Measurements from ENCODE around the gene PRR23A. TPM values are rescaled to one million over a fixed set of nuclear protein-coding genes. Genes with fewer than 3 reads are reported as not detected.
"Not testable (repeated sequence)": the region's sequence is repeated elsewhere in the genome, so short reads cannot be mapped to it uniquely, and the experiment has no call there.

PRR23A gene
- total RNA-seq, 1 donor from 2014 or later: not detected

DNA sequence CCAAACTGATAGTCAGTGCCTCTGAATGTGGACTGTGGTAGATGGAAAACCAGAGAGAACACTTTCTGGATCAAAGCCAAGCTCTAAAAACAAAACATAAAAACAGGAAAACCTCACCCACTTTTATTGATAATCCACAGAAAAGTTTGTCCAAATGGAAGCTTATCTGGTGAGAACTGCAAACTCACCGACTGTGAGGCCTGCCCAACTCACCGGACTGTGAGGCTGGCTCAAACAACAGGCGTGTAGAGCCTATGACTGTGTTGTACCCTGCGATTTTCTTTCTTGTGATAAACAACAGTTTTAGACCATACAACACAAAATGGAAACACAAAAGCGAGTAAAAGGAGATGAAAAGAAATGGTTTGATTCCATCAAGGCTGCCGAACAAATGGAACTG is 31.4 kb upstream of the PRR23A start:
- FAIRE-seq (no peak), DNase-seq (ENCODE audit: low read depth) (no peak)
- Histone ChIP-seq H3K27me3 (ENCODE audit: insufficient read depth, low read length) (no peaks in the 10 kb centered on the region), H3K27ac (ENCODE audit: low read depth, low read length) (no peak overlapping the region), H3K4me1 (ENCODE audit: insufficient read depth, low read length) (no peaks in the 10 kb centered on the region), H3K9me3 (ENCODE audit: insufficient read depth, low read depth, low read length) (no peaks in the 10 kb centered on the region), H3K9ac (ENCODE audit: low read length) (no peak overlapping the region), H3K36me3 (ENCODE audit: insufficient read depth, low read length) (no peaks in the 10 kb centered on the region), H2AFZ (ENCODE audit: low read depth, low read length) (no peak overlapping the region), H3K4me3 (ENCODE audit: insufficient read depth, low read depth, low read length) (no peak overlapping the region), H3K4me2 (ENCODE audit: low read length) (no peak overlapping the region), H4K20me1 (ENCODE audit: insufficient read depth, low read length) (no peaks in the 10 kb centered on the region), H3K79me2 (ENCODE audit: insufficient read depth, low read length) (no peaks in the 10 kb centered on the region)
- Mint-ChIP-seq H3K9me3 (ENCODE audit: unreplicated experiment) (no peaks in the 10 kb centered on the region), H3K36me3 (ENCODE audit: low read depth, unreplicated experiment) (no peaks in the 10 kb centered on the region), H3K4me1 (ENCODE audit: low read depth, unreplicated experiment) (no peaks in the 10 kb centered on the region), H3K4me3 (ENCODE audit: unreplicated experiment) (no peak overlapping the region), H3K27me3 (ENCODE audit: low read depth, unreplicated experiment) (peaks cover 7% of the 10 kb centered on the region), H3K27ac (ENCODE audit: unreplicated experiment) (no peak overlapping the region)
- TF ChIP-seq EZH2 (IDR thresholded peaks at IDR 0.05; ENCODE audit: insufficient read depth, low read length): no peak
- TF ChIP-seq, protein P1, sequence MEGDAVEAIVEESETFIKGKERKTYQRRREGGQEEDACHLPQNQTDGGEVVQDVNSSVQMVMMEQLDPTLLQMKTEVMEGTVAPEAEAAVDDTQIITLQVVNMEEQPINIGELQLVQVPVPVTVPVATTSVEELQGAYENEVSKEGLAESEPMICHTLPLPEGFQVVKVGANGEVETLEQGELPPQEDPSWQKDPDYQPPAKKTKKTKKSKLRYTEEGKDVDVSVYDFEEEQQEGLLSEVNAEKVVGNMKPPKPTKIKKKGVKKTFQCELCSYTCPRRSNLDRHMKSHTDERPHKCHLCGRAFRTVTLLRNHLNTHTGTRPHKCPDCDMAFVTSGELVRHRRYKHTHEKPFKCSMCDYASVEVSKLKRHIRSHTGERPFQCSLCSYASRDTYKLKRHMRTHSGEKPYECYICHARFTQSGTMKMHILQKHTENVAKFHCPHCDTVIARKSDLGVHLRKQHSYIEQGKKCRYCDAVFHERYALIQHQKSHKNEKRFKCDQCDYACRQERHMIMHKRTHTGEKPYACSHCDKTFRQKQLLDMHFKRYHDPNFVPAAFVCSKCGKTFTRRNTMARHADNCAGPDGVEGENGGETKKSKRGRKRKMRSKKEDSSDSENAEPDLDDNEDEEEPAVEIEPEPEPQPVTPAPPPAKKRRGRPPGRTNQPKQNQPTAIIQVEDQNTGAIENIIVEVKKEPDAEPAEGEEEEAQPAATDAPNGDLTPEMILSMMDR (IDR thresholded peaks at IDR 0.05; ENCODE audit: insufficient read depth, low read depth, low read length): no peak

DNA sequence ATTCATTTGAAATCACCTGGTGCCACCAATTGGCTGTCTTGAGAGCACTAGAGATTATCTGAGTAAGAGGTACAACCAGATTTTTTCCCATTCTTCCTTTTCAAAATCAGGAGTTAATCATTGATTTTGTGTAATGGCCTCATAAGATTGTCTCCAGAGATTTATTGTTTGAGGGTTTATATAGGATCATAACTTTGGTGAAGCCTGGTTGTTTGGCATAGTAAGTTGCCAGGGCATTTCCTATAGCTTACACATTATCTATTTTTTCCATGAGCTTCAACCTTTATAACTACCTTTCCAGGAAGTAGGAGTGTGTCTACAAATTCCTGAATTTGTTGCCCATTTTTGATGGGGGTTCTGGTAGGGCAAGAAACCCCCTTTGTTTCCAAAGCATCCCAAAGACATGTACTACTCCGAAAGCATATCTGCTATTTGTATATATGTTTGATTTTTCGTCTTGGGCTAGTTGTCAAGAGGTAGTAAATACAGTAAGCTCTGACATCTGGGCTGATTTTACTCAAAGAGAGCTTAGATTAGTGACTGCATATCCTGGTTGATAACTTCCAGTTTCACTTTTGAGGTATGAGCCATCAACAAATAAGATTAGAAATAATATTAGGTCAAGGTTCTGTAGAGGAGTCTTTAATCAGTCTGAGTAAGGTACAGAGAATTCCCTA is 26.4 kb upstream of the PRR23A start:
- TF ChIP-seq, protein P1 (IDR thresholded peaks at IDR 0.05; ENCODE audit: insufficient read depth, low read depth, low read length): no peak
- TF ChIP-seq EZH2 (IDR thresholded peaks at IDR 0.05; ENCODE audit: insufficient read depth, low read length): no peak
- Histone ChIP-seq H2AFZ (ENCODE audit: low read depth, low read length) (no peak overlapping the region), H3K27me3 (ENCODE audit: insufficient read depth, low read length) (no peaks in the 10 kb centered on the region), H3K36me3 (ENCODE audit: insufficient read depth, low read length) (no peaks in the 10 kb centered on the region), H3K4me3 (ENCODE audit: insufficient read depth, low read depth, low read length) (no peak overlapping the region), H3K27ac (ENCODE audit: low read depth, low read length) (no peak overlapping the region), H3K4me1 (ENCODE audit: insufficient read depth, low read length) (no peaks in the 10 kb centered on the region), H3K79me2 (ENCODE audit: insufficient read depth, low read length) (no peaks in the 10 kb centered on the region), H4K20me1 (ENCODE audit: insufficient read depth, low read length) (no peaks in the 10 kb centered on the region), H3K4me2 (ENCODE audit: low read length) (no peak overlapping the region), H3K9ac (ENCODE audit: low read length) (no peak overlapping the region), H3K9me3 (ENCODE audit: insufficient read depth, low read depth, low read length) (no peaks in the 10 kb centered on the region)
- DNase-seq (ENCODE audit: low read depth) (no peak), FAIRE-seq (no peak)
- Mint-ChIP-seq H3K4me1 (ENCODE audit: low read depth, unreplicated experiment) (no peaks in the 10 kb centered on the region), H3K36me3 (ENCODE audit: low read depth, unreplicated experiment) (no peaks in the 10 kb centered on the region), H3K27ac (ENCODE audit: unreplicated experiment) (no peak overlapping the region), H3K9me3 (ENCODE audit: unreplicated experiment) (peaks cover 9% of the 10 kb centered on the region), H3K4me3 (ENCODE audit: unreplicated experiment) (no peak overlapping the region), H3K27me3 (ENCODE audit: low read depth, unreplicated experiment) (peaks cover 11% of the 10 kb centered on the region)

DNA sequence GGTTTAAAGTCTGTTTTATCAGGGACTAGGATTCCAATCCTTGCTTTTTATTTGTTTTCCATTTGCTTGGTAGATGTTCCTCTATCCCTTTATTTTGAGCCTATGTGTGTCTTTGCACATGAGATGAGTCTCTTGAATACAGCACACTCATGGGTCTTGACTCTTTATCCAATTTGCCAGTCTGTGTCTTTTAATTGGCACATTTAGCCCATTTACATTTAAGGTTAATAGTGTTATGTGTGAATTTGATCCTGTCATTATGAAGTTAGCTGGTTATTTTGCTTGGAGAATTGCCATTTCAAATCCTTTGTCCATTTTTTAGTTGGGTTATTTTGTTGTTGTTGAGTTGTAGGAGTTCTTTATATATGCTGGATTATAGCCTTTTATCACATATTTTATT is 24.5 kb upstream of the PRR23A start:
- H4K20me1 ChIP-seq (ENCODE audit: insufficient read depth, low read length); H3K4me2 ChIP-seq (ENCODE audit: low read length); H3K4me1 Mint-ChIP-seq (ENCODE audit: low read depth, unreplicated experiment); H3K27ac ChIP-seq (ENCODE audit: low read depth, low read length); FAIRE-seq; H3K4me1 ChIP-seq (ENCODE audit: insufficient read depth, low read length); H3K27me3 Mint-ChIP-seq (ENCODE audit: low read depth, unreplicated experiment); H3K9ac ChIP-seq (ENCODE audit: low read length); H3K36me3 ChIP-seq (ENCODE audit: insufficient read depth, low read length); H3K4me3 ChIP-seq (ENCODE audit: insufficient read depth, low read depth, low read length); H3K27ac Mint-ChIP-seq (ENCODE audit: unreplicated experiment); H3K4me3 Mint-ChIP-seq (ENCODE audit: unreplicated experiment); H2AFZ ChIP-seq (ENCODE audit: low read depth, low read length); H3K79me2 ChIP-seq (ENCODE audit: insufficient read depth, low read length); DNase-seq (ENCODE audit: low read depth); H3K36me3 Mint-ChIP-seq (ENCODE audit: low read depth, unreplicated experiment); H3K9me3 ChIP-seq (ENCODE audit: insufficient read depth, low read depth, low read length); H3K9me3 Mint-ChIP-seq (ENCODE audit: unreplicated experiment); H3K27me3 ChIP-seq (ENCODE audit: insufficient read depth, low read length): not testable (repeated sequence)
